DMS 273 treated with DMSO at 0.1 percent for 48 hours (cell line): ENCODE results near the gene AP2S1.
"Not testable (repeated sequence)": the region's sequence is repeated elsewhere in the genome, so short reads cannot be mapped to it uniquely, and the experiment has no call there.

ENCODE experiments used
- DNase-seq: peaks from one replicate; lab custom pipeline; 2025; lab: John Stamatoyannopoulos, UW

The AP2S1 gene

GRCh38 chr19:46804432-46804831 lies 46.2 kb downstream of the AP2S1 start:
- DNase-seq = not testable (repeated sequence)

- no peak for DNase-seq
Measured at GRCh38 chr19:46803555-46803954, 47.1 kb downstream of the AP2S1 start.

- DNase-seq = no peak
Measured at GRCh38 chr19:46802152-46802551, 48.5 kb downstream of the AP2S1 start.

- no peak for DNase-seq
Measured at GRCh38 chr19:46798713-46799112, 51.9 kb downstream of the AP2S1 start.

GRCh38 chr19:46797881-46798280 lies 52.8 kb downstream of the AP2S1 start:
- no peak for DNase-seq

GRCh38 chr19:46791944-46792343 lies 58.7 kb downstream of the AP2S1 start:
- no peak for DNase-seq

GRCh38 chr19:46789371-46789770 lies 61.3 kb downstream of the AP2S1 start:
- DNase-seq = no peak

- DNase-seq = no peak
Measured at GRCh38 chr19:46788968-46789338, 61.7 kb downstream of the AP2S1 start.

GRCh38 chr19:46788262-46788967 lies 62.2 kb downstream of the AP2S1 start, which contains the start of gene SLC1A5:
Gene SLC1A5, minus strand, starts transcription at chr19:46788594. Its CDS starts 629 bp downstream, at chr19:46787965.
- DNase-seq = peak; percentile 94
